Panc1 (cell line): Measurements from ENCODE around the gene TBC1D22B. TPM values are rescaled to one million over a fixed set of nuclear protein-coding genes. Genes with fewer than 3 reads are reported as not detected.
A peak's percentile ranks its signal among the peaks of the same experiment; 100 is the strongest.

ENCODE experiments used
- ATAC-seq: fragments of 200-7000 bp; cut with Tn5 transposase; 2 replicates; pipeline ENCODE4 v1.9.1; 2020; ENCODE audit warnings: mild to moderate bottlenecking, moderate library complexity
- BruUV-seq: library from RNA; stranded (reverse); fragments of 400-500 nt; replicated peaks from 2 replicates; lab custom pipeline; 2021; lab: Mats Ljungman, UMichigan
- CTCF ChIA-PET: fragments of 300-600 bp; sonication (Branson Sonifier 250); formaldehyde crosslinking; loops from one replicate; lab custom pipeline; 2022; ENCODE audit warnings: antibody characterized with exemption; lab: Charles Lee
- POLR2A ChIA-PET: fragments of 300-600 bp; sonication (Branson Sonifier 250); formaldehyde crosslinking; loops from one replicate; lab custom pipeline; 2022; ENCODE audit warnings: antibody characterized with exemption; lab: Charles Lee
- DNase-seq: peaks from one replicate; pipeline ENCODE4 v3.0.0-alpha.2; 2010; ENCODE audit warnings: low read depth, low spot score
- H3K27ac ChIP-seq: 2 replicates; pipeline ENCODE4 v1.5.1; 2011; ENCODE audit warnings: mild to moderate bottlenecking, low read length, inconsistent platforms
- H3K27me3 ChIP-seq: fragments of 200-500 bp; sonication (Bioruptor generic); 2 replicates; pipeline ENCODE4 v1.6.0; 2014; ENCODE audit warnings: low read length, inconsistent platforms; ENCODE audit not compliant: control insufficient read depth, insufficient read depth
- H3K36me3 ChIP-seq: fragments of 200-500 bp; sonication (Bioruptor generic); 2 replicates; pipeline ENCODE4 v1.5.1; 2014; ENCODE audit warnings: inconsistent platforms, mild to moderate bottlenecking, low read length, moderate library complexity; ENCODE audit not compliant: control insufficient read depth, insufficient read depth
- H3K4me1 ChIP-seq: 2 replicates; pipeline ENCODE4 v1.5.1; 2011; ENCODE audit warnings: inconsistent platforms, mild to moderate bottlenecking, low read length, moderate library complexity; ENCODE audit not compliant: control insufficient read depth, insufficient read depth
- H3K4me3 ChIP-seq, 2 experiments: 2 replicates each; pipeline ENCODE4 v1.5.1; 2011 to 2012; ENCODE audit warnings: low read depth in 2 of 2, low read length in 2 of 2, mild to moderate bottlenecking in 2 of 2, inconsistent platforms in 1 of 2, moderate library complexity in 1 of 2
- H3K9me3 ChIP-seq: fragments of 200-500 bp; sonication (Bioruptor generic); 2 replicates; pipeline ENCODE4 v1.5.1; 2014; ENCODE audit warnings: low read depth, mild to moderate bottlenecking, inconsistent platforms, low read length, moderate library complexity; ENCODE audit not compliant: control insufficient read depth, insufficient read depth
- POLR2AphosphoS5 ChIP-seq: IDR thresholded peaks from 2 replicates; pipeline ENCODE4 v1.6.1; 2012; ENCODE audit warnings: mild to moderate bottlenecking, low read depth, low read length, moderate library complexity
- SIN3A ChIP-seq: IDR thresholded peaks from 2 replicates; pipeline ENCODE4 v1.6.1; 2012; ENCODE audit warnings: low read depth, mild to moderate bottlenecking, low read length, moderate library complexity, borderline replicate concordance; ENCODE audit not compliant: insufficient read depth
- TCF7L2 ChIP-seq: IDR thresholded peaks from 2 replicates; pipeline ENCODE4 v1.6.1; 2011; ENCODE audit warnings: mild to moderate bottlenecking, low read depth, low read length, inconsistent platforms
- in situ Hi-C: cut with HindIII; loops from 2 replicates; pipeline ENCODE4 v1.10.0; 2016; ENCODE audit warnings: low sequenced_read_pairs, low pct_unique_long_range_greater_than_20kb
- intact Hi-C: fragments of 100-400 bp; cut with micrococcal nuclease; formaldehyde crosslinking; loops from one replicate; pipeline ENCODE4 v1.10.0; 2022; ENCODE audit not compliant: unreplicated experiment
- total RNA-seq: library from RNA; stranded (reverse); gene quantifications from one replicate; pipeline ENCODE4 v1.2.1, GENCODE V29; 2021; ENCODE audit not compliant: unreplicated experiment
- TF ChIP-seq, protein P1 (sequence below): fragments of 450-650 bp; IDR thresholded peaks from 2 replicates; pipeline ENCODE4 v1.5.1; 2017; ENCODE audit warnings: mild to moderate bottlenecking
- TF ChIP-seq, protein P2 (sequence below), 2 experiments: IDR thresholded peaks; 2 replicates each; pipeline ENCODE4 v1.6.1; 2011 to 2012; ENCODE audit warnings: low read depth in 2 of 2, control low read depth in 1 of 2, low read length in 1 of 2, mild to moderate bottlenecking in 1 of 2, moderate library complexity in 1 of 2; ENCODE audit not compliant: insufficient read depth in 1 of 2

Gene TBC1D22B
- total RNA-seq, 1 experiment from 2014 or later: 13.0 TPM

DNA sequence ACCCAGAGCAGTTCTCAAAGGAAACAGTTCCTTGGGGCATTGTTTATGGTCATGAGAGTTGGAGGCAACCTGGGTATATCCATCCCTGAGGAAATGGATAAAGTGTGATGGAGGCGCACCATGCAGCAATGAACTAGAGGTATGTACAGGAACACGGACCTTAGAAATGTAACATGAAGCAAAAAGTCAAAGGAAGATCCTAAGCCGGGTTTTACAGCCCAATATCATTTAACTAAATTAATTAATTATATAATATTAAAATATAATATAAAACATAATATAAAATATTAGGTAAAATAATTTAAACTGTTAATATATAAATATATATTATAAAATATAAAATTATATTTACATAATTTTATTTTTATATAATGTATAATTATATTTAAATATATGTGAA, 52.1 kb downstream of the TBC1D22B start:
- TF ChIP-seq, protein P1, sequence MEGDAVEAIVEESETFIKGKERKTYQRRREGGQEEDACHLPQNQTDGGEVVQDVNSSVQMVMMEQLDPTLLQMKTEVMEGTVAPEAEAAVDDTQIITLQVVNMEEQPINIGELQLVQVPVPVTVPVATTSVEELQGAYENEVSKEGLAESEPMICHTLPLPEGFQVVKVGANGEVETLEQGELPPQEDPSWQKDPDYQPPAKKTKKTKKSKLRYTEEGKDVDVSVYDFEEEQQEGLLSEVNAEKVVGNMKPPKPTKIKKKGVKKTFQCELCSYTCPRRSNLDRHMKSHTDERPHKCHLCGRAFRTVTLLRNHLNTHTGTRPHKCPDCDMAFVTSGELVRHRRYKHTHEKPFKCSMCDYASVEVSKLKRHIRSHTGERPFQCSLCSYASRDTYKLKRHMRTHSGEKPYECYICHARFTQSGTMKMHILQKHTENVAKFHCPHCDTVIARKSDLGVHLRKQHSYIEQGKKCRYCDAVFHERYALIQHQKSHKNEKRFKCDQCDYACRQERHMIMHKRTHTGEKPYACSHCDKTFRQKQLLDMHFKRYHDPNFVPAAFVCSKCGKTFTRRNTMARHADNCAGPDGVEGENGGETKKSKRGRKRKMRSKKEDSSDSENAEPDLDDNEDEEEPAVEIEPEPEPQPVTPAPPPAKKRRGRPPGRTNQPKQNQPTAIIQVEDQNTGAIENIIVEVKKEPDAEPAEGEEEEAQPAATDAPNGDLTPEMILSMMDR: no peak
- TF ChIP-seq POLR2AphosphoS5 (no peak), SIN3A (no peak), TCF7L2 (no peak)
- TF ChIP-seq, protein P2, sequence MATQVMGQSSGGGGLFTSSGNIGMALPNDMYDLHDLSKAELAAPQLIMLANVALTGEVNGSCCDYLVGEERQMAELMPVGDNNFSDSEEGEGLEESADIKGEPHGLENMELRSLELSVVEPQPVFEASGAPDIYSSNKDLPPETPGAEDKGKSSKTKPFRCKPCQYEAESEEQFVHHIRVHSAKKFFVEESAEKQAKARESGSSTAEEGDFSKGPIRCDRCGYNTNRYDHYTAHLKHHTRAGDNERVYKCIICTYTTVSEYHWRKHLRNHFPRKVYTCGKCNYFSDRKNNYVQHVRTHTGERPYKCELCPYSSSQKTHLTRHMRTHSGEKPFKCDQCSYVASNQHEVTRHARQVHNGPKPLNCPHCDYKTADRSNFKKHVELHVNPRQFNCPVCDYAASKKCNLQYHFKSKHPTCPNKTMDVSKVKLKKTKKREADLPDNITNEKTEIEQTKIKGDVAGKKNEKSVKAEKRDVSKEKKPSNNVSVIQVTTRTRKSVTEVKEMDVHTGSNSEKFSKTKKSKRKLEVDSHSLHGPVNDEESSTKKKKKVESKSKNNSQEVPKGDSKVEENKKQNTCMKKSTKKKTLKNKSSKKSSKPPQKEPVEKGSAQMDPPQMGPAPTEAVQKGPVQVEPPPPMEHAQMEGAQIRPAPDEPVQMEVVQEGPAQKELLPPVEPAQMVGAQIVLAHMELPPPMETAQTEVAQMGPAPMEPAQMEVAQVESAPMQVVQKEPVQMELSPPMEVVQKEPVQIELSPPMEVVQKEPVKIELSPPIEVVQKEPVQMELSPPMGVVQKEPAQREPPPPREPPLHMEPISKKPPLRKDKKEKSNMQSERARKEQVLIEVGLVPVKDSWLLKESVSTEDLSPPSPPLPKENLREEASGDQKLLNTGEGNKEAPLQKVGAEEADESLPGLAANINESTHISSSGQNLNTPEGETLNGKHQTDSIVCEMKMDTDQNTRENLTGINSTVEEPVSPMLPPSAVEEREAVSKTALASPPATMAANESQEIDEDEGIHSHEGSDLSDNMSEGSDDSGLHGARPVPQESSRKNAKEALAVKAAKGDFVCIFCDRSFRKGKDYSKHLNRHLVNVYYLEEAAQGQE (IDR thresholded peaks at IDR 0.05; ENCODE audit: insufficient read depth in 1 of 2, low read depth in 2 of 2, low read length in 1 of 2): no peak
- H3K27ac ChIP-seq: no peak overlapping the region
- intact Hi-C loops: no loop called here
- ATAC-seq: no peak
- POLR2A ChIA-PET: no interaction called here
- CTCF ChIA-PET: no interaction called here
- no TSS peak for BruUV-seq
- H3K27me3 ChIP-seq: no peaks in the 10 kb centered on the region
- no peaks in the 10 kb centered on the region for H3K9me3 ChIP-seq
- no peak overlapping the region for H3K4me3 ChIP-seq
- no peak for DNase-seq
- H3K36me3 ChIP-seq: no peaks in the 10 kb centered on the region
- H3K4me1 ChIP-seq: no peaks in the 10 kb centered on the region
- in situ Hi-C loops: no loop called here

DNA sequence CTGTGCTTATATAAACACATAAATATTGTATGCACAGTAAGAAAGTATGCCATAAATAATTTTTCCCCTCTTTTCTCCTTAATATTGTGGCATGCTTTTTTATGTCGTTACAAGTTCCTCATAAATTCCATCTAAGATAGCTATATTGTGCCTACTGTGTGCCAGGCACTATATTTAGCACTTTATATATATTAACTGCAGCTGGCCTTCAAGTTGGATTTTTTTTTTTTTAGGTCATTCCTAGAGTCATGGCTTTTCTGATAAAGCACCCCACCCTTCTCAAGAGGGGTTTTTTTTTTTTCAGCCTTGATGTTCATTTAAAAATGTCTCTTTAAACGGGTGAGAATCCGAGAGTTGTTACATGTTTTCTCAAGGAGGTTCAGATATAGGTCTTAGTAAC, 53.4 kb downstream of the TBC1D22B start:
- no peak for DNase-seq
- in situ Hi-C loops (no loop called here), intact Hi-C loops (no loop called here)
- ATAC-seq: no peak
- Histone ChIP-seq H3K9me3 (no peaks in the 10 kb centered on the region), H3K36me3 (0 out of 2 replicates have a peak, but pooled peaks cover 2% of the 10 kb centered on the region), H3K27ac (no peak overlapping the region), H3K4me1 (no peaks in the 10 kb centered on the region), H3K27me3 (no peaks in the 10 kb centered on the region), H3K4me3 (no peak overlapping the region)
- CTCF ChIA-PET: interaction anchor here (0.5 kb wide), 1 partner anchor 429 kb away, joined by 4 read pairs; no protein-coding TSS in a partner anchor
- POLR2A ChIA-PET: no interaction called here
- TSS peak; percentile 49 for BruUV-seq
- TF ChIP-seq SIN3A: no peak
- TF ChIP-seq, protein P1: no peak
- no peak for TF ChIP-seq TCF7L2
- TF ChIP-seq POLR2AphosphoS5: no peak
- TF ChIP-seq, protein P2 (IDR thresholded peaks at IDR 0.05; ENCODE audit: insufficient read depth in 1 of 2, low read depth in 2 of 2, low read length in 1 of 2): no peak
